ENCODE data around the gene HSD17B7. TPM values are rescaled to one million over a fixed set of nuclear protein-coding genes. Genes with fewer than 3 reads are reported as not detected.

HSD17B7 gene
- total RNA-seq, 1 donor = 26.8 TPM

DNA sequence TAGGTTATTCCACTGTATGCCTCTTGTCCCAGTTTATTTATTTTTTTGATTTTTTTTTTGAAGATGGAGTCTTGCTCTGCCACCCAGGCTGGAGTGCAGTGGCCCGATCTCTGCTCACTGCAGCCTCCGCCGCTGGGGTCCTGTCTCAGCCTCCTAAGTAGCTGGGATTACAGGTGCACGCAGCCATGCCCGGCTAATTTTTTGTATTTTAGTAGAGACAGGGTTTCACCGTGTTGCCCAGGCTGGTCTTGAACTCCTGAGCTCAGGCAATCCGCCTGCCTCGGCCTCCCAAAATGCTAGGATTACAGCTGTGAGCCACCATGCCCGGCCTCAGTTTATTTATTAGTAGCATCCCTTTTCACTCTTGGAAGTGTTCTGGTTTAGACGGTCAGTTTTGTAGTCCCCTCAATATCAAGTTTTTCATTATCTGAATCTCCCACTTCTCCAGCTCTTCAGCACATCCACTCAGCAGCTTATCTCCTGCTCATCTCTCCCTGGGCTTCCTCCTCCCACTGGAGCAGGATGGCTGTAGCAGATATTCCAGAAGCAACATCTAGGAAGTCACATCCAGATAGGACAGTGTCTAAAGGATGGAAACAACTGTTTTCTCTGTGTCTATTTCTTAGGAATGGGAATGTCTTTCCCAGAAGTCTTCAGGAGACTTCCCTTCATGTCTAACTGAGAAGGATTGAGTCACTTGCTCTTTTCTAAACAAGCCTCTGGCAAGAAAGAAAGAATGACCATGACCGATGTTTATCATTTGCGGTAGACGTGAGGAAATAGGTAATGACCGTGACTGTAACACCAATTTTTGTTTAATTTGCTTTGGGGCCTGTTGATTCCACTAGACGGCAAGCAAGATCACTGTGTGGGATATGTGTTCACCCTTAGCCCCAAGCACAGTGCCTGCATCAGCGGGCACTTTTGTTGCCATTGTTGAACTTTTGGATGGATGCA is 56.0 kb downstream of the HSD17B7 start:
- H3K4me3 ChIP-seq (ENCODE audit: low read depth, low read length) = no peak overlapping the region
- peak; percentile 69 for DNase-seq (ENCODE audit: low read depth)
- TF ChIP-seq, protein P1, sequence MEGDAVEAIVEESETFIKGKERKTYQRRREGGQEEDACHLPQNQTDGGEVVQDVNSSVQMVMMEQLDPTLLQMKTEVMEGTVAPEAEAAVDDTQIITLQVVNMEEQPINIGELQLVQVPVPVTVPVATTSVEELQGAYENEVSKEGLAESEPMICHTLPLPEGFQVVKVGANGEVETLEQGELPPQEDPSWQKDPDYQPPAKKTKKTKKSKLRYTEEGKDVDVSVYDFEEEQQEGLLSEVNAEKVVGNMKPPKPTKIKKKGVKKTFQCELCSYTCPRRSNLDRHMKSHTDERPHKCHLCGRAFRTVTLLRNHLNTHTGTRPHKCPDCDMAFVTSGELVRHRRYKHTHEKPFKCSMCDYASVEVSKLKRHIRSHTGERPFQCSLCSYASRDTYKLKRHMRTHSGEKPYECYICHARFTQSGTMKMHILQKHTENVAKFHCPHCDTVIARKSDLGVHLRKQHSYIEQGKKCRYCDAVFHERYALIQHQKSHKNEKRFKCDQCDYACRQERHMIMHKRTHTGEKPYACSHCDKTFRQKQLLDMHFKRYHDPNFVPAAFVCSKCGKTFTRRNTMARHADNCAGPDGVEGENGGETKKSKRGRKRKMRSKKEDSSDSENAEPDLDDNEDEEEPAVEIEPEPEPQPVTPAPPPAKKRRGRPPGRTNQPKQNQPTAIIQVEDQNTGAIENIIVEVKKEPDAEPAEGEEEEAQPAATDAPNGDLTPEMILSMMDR (IDR thresholded peaks at IDR 0.05; ENCODE audit: insufficient read depth, low read depth, low read length) = no peak

DNA sequence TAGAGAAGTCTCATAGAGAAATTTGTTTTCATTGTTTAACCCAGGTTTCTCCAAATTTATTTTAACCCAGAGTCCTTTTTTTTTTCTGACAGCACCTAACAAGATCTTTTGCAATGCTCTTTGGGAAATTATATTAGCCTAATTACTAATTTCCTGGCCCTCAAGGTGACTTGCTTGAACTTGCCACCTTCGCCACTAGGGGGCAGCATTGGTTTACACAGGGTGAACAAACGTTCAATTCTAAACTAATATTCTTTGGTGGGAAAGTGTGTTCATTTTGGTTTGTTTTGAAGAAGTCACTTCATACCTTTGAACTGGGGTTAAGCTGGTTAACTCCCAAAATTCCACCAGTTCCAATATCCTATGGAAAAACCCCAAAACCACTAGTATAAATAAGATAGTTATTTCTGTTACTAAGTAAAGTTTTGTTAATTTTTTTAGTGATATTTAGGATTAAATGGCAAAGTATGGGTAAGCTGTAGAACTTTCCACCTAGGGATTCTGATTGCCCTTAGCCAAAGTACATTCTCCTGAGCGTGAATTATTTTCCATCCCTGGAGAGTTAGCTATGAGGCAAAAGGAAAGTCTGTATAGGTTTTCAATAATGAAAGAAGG is 57.4 kb downstream of the HSD17B7 start:
- DNase-seq (ENCODE audit: low read depth) = peak; percentile 83
- H3K4me3 ChIP-seq (ENCODE audit: low read depth, low read length) = no peak overlapping the region
- TF ChIP-seq, protein P1 (IDR thresholded peaks at IDR 0.05; ENCODE audit: insufficient read depth, low read depth, low read length) = peak; percentile 81

DNA sequence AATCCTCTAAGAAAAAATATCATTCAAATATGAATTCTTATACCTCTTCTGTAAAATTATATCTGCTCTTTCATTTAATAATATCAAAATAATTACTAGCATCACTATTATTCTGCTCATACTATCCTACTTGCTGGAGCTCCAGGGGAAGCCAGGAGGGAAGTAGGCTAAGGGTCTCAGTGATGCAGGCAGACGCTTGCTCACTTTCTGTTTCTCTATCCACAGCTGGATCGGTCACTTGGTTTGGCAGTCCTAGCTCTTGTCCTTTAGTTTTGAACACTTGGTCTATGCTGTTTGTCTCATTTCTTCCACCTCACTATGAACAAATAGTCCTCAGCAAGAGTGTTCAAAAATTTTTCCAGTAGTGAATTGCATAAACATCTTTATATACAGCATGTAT is 59.2 kb downstream of the HSD17B7 start:
- no peak overlapping the region for H3K4me3 ChIP-seq (ENCODE audit: low read depth, low read length)
- no peak for DNase-seq (ENCODE audit: low read depth)
- TF ChIP-seq, protein P1 (IDR thresholded peaks at IDR 0.05; ENCODE audit: insufficient read depth, low read depth, low read length) = no peak

DNA sequence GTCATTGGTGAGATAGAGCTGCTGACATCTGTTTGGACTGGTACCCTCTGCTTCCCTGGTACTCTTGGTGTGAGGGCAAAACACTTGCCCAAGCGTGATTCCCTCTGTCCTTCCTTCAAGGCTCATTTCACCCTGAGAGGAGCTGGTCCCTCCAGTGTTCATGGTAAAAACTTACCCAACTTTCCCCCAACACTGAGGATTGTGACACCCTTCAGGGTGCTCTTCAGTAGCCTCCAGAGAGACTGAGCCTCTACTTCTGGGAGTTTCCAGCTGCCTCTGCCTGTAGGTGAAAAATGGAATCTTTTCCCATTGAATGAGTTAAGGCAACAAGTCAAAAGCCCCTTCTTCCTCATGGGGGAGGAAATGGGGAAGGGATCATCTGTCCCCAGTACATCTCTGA is 60.8 kb downstream of the HSD17B7 start:
- no peak for DNase-seq (ENCODE audit: low read depth)
- H3K4me3 ChIP-seq (ENCODE audit: low read depth, low read length) = no peak overlapping the region
- TF ChIP-seq, protein P1 (IDR thresholded peaks at IDR 0.05; ENCODE audit: insufficient read depth, low read depth, low read length) = no peak

DNA sequence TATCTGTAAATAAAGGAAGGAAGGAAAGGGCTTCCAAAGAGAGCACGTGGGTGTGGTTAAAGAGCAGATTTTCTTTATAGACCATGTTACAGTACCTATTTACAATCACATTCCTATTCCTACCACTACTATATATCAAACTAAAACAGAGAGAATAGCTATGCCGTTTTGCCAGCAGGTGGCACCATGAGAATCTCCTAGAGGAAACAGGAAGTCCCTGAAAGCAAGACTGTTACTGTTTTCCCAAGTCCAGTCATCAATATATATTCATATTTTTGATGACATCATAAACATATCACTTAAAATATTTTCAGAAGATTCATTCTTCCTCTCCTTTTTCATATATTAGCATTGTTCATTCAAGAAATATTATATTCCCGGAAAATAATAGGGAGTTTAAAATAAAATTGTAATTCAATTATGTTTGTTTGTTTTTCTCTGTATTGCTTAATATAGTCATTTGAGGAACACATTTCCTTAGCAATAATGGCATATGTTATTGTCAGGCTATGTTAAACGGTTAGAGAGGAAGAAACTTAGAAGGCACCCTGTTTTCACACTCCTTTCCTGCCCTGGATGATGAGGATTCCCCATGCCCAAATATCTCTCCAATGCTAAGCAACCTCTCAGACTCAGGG is 63.9 kb downstream of the HSD17B7 start:
- no peak overlapping the region for H3K4me3 ChIP-seq (ENCODE audit: low read depth, low read length)
- TF ChIP-seq, protein P1 (IDR thresholded peaks at IDR 0.05; ENCODE audit: insufficient read depth, low read depth, low read length) = peak; percentile 75
- DNase-seq (ENCODE audit: low read depth) = peak; percentile 72

DNA sequence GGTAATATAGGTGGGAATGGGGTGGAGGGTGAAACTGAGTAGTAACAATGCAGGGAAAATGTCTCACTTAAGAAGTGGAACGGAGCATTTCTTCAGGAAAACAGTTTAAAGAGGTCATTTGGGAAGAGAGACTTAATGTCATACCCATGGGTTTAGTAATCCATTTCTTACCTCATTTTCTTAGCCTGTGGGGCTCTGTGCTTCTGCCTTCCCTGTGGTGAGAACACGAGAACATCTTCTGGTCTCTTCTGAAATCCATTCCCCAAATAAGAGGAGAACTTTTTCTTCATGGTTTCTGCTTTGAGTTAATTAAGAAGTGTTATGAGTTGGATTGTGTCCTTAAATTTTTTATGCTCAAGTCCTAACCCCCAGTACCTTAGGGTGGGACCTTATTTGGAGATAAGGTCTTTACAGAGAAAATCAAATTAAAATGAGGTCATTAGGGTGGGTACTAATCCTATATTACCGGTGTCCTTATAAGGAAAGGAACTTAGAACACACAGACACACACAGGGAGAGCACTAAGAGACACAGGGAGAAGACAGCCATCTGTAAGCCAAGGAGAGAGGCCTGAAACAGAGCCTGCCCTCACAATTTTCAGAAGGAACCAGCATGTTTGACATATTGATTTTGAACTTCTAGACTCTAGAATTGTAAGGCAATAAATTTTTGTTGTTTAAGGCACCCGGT is 65.1 kb downstream of the HSD17B7 start:
- TF ChIP-seq, protein P1 (IDR thresholded peaks at IDR 0.05; ENCODE audit: insufficient read depth, low read depth, low read length) = no peak
- no peak overlapping the region for H3K4me3 ChIP-seq (ENCODE audit: low read depth, low read length)
- DNase-seq (ENCODE audit: low read depth) = peak; percentile 51
